OCI-LY7 (cell line): Measurements from ENCODE around the gene APELA.
"Not testable (repeated sequence)": the region's sequence is repeated elsewhere in the genome, so short reads cannot be mapped to it uniquely, and the experiment has no call there.

Experiments used
- EZH2phosphoT487 ChIP-seq: fragments of 200-600 bp; sonication (generic); IDR thresholded peaks from 2 replicates; pipeline ENCODE4 v1.6.1; 2018; ENCODE audit warnings: low read depth, borderline replicate concordance, mild to moderate bottlenecking, mixed run types, antibody characterized with exemption, low read length, moderate library complexity, mixed read lengths
- TF ChIP-seq, protein P1 (sequence below): fragments of 200-600 bp; sonication (generic); conservative IDR thresholded peaks from 2 replicates; pipeline ENCODE4 v1.5.1; 2014; ENCODE audit warnings: mild to moderate bottlenecking, antibody characterized with exemption, low read length, moderate library complexity, mixed read lengths

DNA sequence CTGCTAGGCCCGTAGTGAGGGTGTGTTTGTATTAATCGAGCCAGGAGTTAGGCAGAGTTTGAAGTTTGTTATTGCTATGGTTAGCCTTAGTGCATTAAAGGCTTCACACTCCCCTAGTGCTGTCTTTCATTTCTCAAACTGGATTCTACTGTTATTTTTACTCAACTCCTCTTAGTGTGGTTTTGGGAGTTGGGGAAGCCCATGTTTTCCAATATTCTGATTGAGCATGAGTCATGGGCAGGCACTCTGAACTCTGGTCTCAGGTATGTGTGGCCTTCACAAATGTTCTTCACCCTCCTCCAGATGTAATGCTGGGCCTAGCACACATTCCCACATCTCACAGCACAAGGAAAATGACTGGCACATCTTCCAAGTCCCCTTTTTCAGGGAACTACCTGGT, 50.1 kb downstream of the APELA start:
- TF ChIP-seq, protein P1, sequence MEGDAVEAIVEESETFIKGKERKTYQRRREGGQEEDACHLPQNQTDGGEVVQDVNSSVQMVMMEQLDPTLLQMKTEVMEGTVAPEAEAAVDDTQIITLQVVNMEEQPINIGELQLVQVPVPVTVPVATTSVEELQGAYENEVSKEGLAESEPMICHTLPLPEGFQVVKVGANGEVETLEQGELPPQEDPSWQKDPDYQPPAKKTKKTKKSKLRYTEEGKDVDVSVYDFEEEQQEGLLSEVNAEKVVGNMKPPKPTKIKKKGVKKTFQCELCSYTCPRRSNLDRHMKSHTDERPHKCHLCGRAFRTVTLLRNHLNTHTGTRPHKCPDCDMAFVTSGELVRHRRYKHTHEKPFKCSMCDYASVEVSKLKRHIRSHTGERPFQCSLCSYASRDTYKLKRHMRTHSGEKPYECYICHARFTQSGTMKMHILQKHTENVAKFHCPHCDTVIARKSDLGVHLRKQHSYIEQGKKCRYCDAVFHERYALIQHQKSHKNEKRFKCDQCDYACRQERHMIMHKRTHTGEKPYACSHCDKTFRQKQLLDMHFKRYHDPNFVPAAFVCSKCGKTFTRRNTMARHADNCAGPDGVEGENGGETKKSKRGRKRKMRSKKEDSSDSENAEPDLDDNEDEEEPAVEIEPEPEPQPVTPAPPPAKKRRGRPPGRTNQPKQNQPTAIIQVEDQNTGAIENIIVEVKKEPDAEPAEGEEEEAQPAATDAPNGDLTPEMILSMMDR: not testable (repeated sequence)
- TF ChIP-seq EZH2phosphoT487: not testable (repeated sequence)
